Smooth muscle cell (in vitro differentiated cells): ENCODE results near the gene EXOSC3. TPM values are rescaled to one million over a fixed set of nuclear protein-coding genes. Genes with fewer than 3 reads are reported as not detected.

Source experiments
- DNase-seq: peaks from one replicate; lab custom pipeline; 2025; ENCODE audit not compliant: unreplicated experiment; lab: John Stamatoyannopoulos, UW
- H2AFZ ChIP-seq: fragments of 200-600 bp; sonication (generic); 2 replicates; pipeline ENCODE4 v1.6.0; 2016; ENCODE audit warnings: antibody characterized with exemption, low read depth, mild to moderate bottlenecking
- H3F3A ChIP-seq: fragments of 200-600 bp; sonication (generic); 2 replicates; pipeline ENCODE4 v1.6.0; 2017; ENCODE audit warnings: antibody characterized with exemption, low read depth
- H3K27ac ChIP-seq: fragments of 200-600 bp; sonication (generic); 2 replicates; pipeline ENCODE4 v1.5.1; 2016; ENCODE audit warnings: low read depth, mild to moderate bottlenecking
- H3K27me3 ChIP-seq: fragments of 200-600 bp; sonication (generic); 2 replicates; pipeline ENCODE4 v1.6.1; 2016; ENCODE audit warnings: low read depth, mild to moderate bottlenecking
- H3K36me3 ChIP-seq: fragments of 200-600 bp; sonication (generic); 2 replicates; pipeline ENCODE4 v1.5.1; 2016; ENCODE audit warnings: low read depth
- H3K4me1 ChIP-seq: fragments of 200-600 bp; sonication (generic); 2 replicates; pipeline ENCODE4 v1.5.1; 2016; ENCODE audit warnings: low read depth
- H3K4me2 ChIP-seq: fragments of 200-600 bp; sonication (generic); 2 replicates; pipeline ENCODE4 v1.6.0; 2016; ENCODE audit warnings: mild to moderate bottlenecking
- H3K4me3 ChIP-seq: fragments of 200-600 bp; sonication (generic); 2 replicates; pipeline ENCODE4 v1.5.1; 2016; ENCODE audit warnings: mild to moderate bottlenecking
- H3K79me2 ChIP-seq: fragments of 200-600 bp; sonication (generic); 2 replicates; pipeline ENCODE4 v1.6.0; 2016; ENCODE audit warnings: low read depth, mild to moderate bottlenecking
- H3K9ac ChIP-seq: fragments of 200-600 bp; sonication (generic); 2 replicates; pipeline ENCODE4 v1.6.0; 2016; ENCODE audit warnings: low read depth
- H3K9me3 ChIP-seq: fragments of 200-600 bp; sonication (generic); replicated peaks from 2 replicates; pipeline ENCODE4 v1.5.1; 2016; ENCODE audit warnings: low read depth
- H4K20me1 ChIP-seq: fragments of 200-600 bp; sonication (generic); 2 replicates; pipeline ENCODE4 v1.6.0; 2016; ENCODE audit warnings: low read depth
- CTCF ChIP-seq: fragments of 200-600 bp; sonication (generic); IDR thresholded peaks from 2 replicates; pipeline ENCODE4 v1.5.1; 2017; ENCODE audit warnings: borderline replicate concordance, mild to moderate bottlenecking, antibody characterized with exemption; ENCODE audit not compliant: insufficient read depth, poor library complexity, severe bottlenecking
- WGBS: methylation state at CpG from one replicate; pipeline ENCODE4 v1.1.7; 2016; ENCODE audit warnings: low lambda C conversion rate; 5-methylcytosine and 5-hydroxymethylcytosine counted together
- polyA plus RNA-seq: library from polyadenylated mRNA; unstranded; fragments of >200 nt; fragmentation: Nextera tagmentation; extraction: Ambion mirVana; gene quantifications from 2 replicates; pipeline ENCODE4 v1.2.1, GENCODE V29; 2016
- total RNA-seq: library from RNA; depleted of rRNA; stranded (reverse); fragments of >200 nt; gene quantifications from 2 replicates; pipeline ENCODE4 v1.2.3, GENCODE V29; 2014

The EXOSC3 gene
- total and polyA plus RNA-seq, 2 experiments from 2014 or later = 21.6 to 22.6 TPM

DNA sequence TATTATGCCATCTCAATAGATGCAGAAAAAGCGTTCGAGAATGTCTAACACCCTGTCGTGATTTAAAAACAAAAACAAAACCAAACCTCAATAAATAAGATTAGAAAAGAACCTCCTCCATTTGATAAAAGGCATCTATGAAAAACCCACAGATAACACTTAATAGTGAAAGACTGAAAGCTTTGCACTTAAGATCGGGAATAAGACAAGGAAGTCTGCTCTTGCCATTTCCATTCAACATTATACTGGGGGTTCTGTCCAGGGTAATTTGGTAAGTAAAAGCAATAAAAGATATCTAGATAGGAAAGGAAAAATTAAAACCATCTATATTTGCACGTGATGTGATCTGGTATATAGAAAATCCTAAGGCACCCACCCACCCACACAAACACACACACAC is 7.3 kb upstream of the EXOSC3 start:
- no peak for DNase-seq
- H3K4me3 ChIP-seq = no peak overlapping the region
- H2AFZ ChIP-seq = no peak overlapping the region
- H3K4me2 ChIP-seq = no peak overlapping the region
- no peaks in the 10 kb centered on the region for H4K20me1 ChIP-seq
- H3K79me2 ChIP-seq = no peaks in the 10 kb centered on the region
- no peak overlapping the region for H3K27ac ChIP-seq
- no peaks in the 10 kb centered on the region for H3K4me1 ChIP-seq
- no peaks in the 10 kb centered on the region for H3F3A ChIP-seq
- H3K27me3 ChIP-seq = no peaks in the 10 kb centered on the region
- no peaks in the 10 kb centered on the region for H3K36me3 ChIP-seq
- WGBS = 78% methylated on average over 5 of the region's 5 CpGs
- H3K9ac ChIP-seq = no peak overlapping the region
- no peaks in the 10 kb centered on the region for H3K9me3 ChIP-seq
- no peak for TF ChIP-seq CTCF

GRCh38 chr9:37790096-37790495 is 5.2 kb upstream of the EXOSC3 start:
- DNase-seq = no peak
- Histone ChIP-seq H4K20me1 (no peaks in the 10 kb centered on the region), H3F3A (no peaks in the 10 kb centered on the region), H2AFZ (no peak overlapping the region), H3K27me3 (no peaks in the 10 kb centered on the region), H3K9ac (no peak overlapping the region), H3K4me1 (peaks cover 3% of the 10 kb centered on the region), H3K79me2 (peaks cover 3% of the 10 kb centered on the region), H3K4me2 (no peak overlapping the region), H3K4me3 (no peak overlapping the region), H3K27ac (no peak overlapping the region), H3K9me3 (no peaks in the 10 kb centered on the region), H3K36me3 (no peaks in the 10 kb centered on the region)
- 98% methylated on average over 2 of the region's 2 CpGs for WGBS
- no peak for TF ChIP-seq CTCF

GRCh38 chr9:37788332-37788731 is 3.5 kb upstream of the EXOSC3 start:
- Histone ChIP-seq H3K9ac (no peak overlapping the region), H3K36me3 (no peaks in the 10 kb centered on the region), H3K4me1 (peaks cover 8% of the 10 kb centered on the region), H3K4me2 (no peak overlapping the region), H4K20me1 (no peaks in the 10 kb centered on the region), H3K27me3 (no peaks in the 10 kb centered on the region), H3K79me2 (peaks cover 17% of the 10 kb centered on the region), H3F3A (no peaks in the 10 kb centered on the region), H3K4me3 (no peak overlapping the region), H2AFZ (no peak overlapping the region), H3K27ac (no peak overlapping the region), H3K9me3 (no peaks in the 10 kb centered on the region)
- no peak for TF ChIP-seq CTCF
- DNase-seq = no peak
- WGBS = 89% methylated on average over 6 of the region's 6 CpGs

GRCh38 chr9:37787059-37787458 is 2.2 kb upstream of the EXOSC3 start:
- H3K36me3 ChIP-seq = peaks cover 3% of the 10 kb centered on the region
- H3K79me2 ChIP-seq = peaks cover 23% of the 10 kb centered on the region
- H3K27ac ChIP-seq = no peak overlapping the region
- no peak overlapping the region for H3K9ac ChIP-seq
- no peak for TF ChIP-seq CTCF
- no peak for DNase-seq
- peaks cover 8% of the 10 kb centered on the region for H3K4me1 ChIP-seq
- H2AFZ ChIP-seq = no peak overlapping the region
- no peaks in the 10 kb centered on the region for H3K9me3 ChIP-seq
- no peak overlapping the region for H3K4me2 ChIP-seq
- H3F3A ChIP-seq = no peaks in the 10 kb centered on the region
- H3K4me3 ChIP-seq = no peak overlapping the region
- H4K20me1 ChIP-seq = peaks cover 2% of the 10 kb centered on the region
- H3K27me3 ChIP-seq = no peaks in the 10 kb centered on the region
- 84% methylated on average over 45 of the region's 45 CpGs for WGBS
